T-cell (primary cell): ENCODE data around the gene BCAM. TPM values are rescaled to one million over a fixed set of nuclear protein-coding genes. Genes with fewer than 3 reads are reported as not detected.
"Not testable (repeated sequence)": the region's sequence is repeated elsewhere in the genome, so short reads cannot be mapped to it uniquely, and the experiment has no call there.

Experiments used
- ATAC-seq, 4 experiments: fragments of 200-7000 bp in 3 of 4; fragments of 150-1000 bp in 1 of 4; cut with Tn5 transposase; replicated peaks in 1 of 4; 1 replicate in 3 of 4; 2 replicates in 1 of 4; pipeline ENCODE4 v1.10.0; 2021; ENCODE audit warnings: moderate library complexity in 3 of 4, mild to moderate bottlenecking in 2 of 4, moderate number of reproducible peaks in 1 of 4
- CTCF ChIA-PET, 2 donors: fragments of 300-600 bp; sonication (Branson Sonifier 250); formaldehyde crosslinking; loops; one replicate each; lab custom pipeline; 2022; ENCODE audit warnings: antibody characterized with exemption in 2 of 2; lab: Charles Lee
- POLR2A ChIA-PET, 2 donors: fragments of 300-600 bp; sonication (Branson Sonifier 250); formaldehyde crosslinking; loops; one replicate each; lab custom pipeline; 2022; ENCODE audit warnings: antibody characterized with exemption in 2 of 2; lab: Charles Lee
- DNase-seq, 35 experiments: peaks; one replicate each; pipeline versions ENCODE4 v3.0.0 to v3.0.0-alpha.2; 2013 to 2023
- H3K27ac ChIP-seq: one replicate; pipeline ENCODE4 v1.5.1; 2013; ENCODE audit warnings: low read length
- H3K27me3 ChIP-seq, 2 experiments: replicated peaks in 1 of 2; 1 replicate in 1 of 2; 2 replicates in 1 of 2; pipeline versions ENCODE4 v1.6.1 to v1.7.0; 2013; ENCODE audit warnings: low read length in 1 of 2, mixed read lengths in 1 of 2; ENCODE audit not compliant: control insufficient read depth in 2 of 2, insufficient read depth in 2 of 2; ENCODE audit errors: extremely low read depth in 1 of 2
- H3K36me3 ChIP-seq, 2 donors: 1 replicate in 1 of 2; 2 replicates in 1 of 2; pipeline versions ENCODE4 v1.6.1 to v1.7.0; 2013; ENCODE audit warnings: low read length in 1 of 2; ENCODE audit not compliant: control insufficient read depth in 2 of 2, insufficient read depth in 1 of 2; ENCODE audit errors: extremely low read depth in 1 of 2
- H3K4me1 ChIP-seq, 2 experiments: 1 replicate in 1 of 2; 2 replicates in 1 of 2; pipeline versions ENCODE4 v1.6.1 to v1.7.0; 2013; ENCODE audit warnings: low read length in 2 of 2, mixed read lengths in 1 of 2; ENCODE audit not compliant: insufficient read depth in 2 of 2, control insufficient read depth in 1 of 2; ENCODE audit errors: extremely low read depth in 1 of 2
- H3K4me3 ChIP-seq, 2 donors: 1 replicate in 1 of 2; 2 replicates in 1 of 2; pipeline versions ENCODE4 v1.5.1 to v1.7.0; 2013; ENCODE audit warnings: mild to moderate bottlenecking in 2 of 2, low read length in 1 of 2, moderate library complexity in 1 of 2; ENCODE audit not compliant: control insufficient read depth in 1 of 2; ENCODE audit errors: extremely low read depth in 1 of 2
- H3K9me3 ChIP-seq: 2 replicates; pipeline ENCODE4 v1.7.0; 2013
- H3K27ac Mint-ChIP-seq, 2 donors: one replicate each; pipeline ENCODE4 v1.8.0; 2020 to 2021; ENCODE audit warnings: mild to moderate bottlenecking in 2 of 2, mixed read lengths in 2 of 2
- H3K27me3 Mint-ChIP-seq, 2 donors: one replicate each; pipeline ENCODE4 v1.8.0; 2021 to 2022; ENCODE audit warnings: mixed read lengths in 2 of 2
- H3K36me3 Mint-ChIP-seq: one replicate; pipeline ENCODE4 v1.8.0; 2021; ENCODE audit warnings: mixed read lengths
- H3K4me1 Mint-ChIP-seq, 3 donors: one replicate each; pipeline ENCODE4 v1.8.0; 2020 to 2022; ENCODE audit warnings: mixed read lengths in 3 of 3, mild to moderate bottlenecking in 1 of 3
- H3K4me3 Mint-ChIP-seq, 3 donors: one replicate each; pipeline ENCODE4 v1.8.0; 2020 to 2022; ENCODE audit warnings: mild to moderate bottlenecking in 3 of 3, mixed read lengths in 3 of 3, moderate library complexity in 3 of 3
- H3K9me3 Mint-ChIP-seq, 3 donors: one replicate each; pipeline ENCODE4 v1.8.0; 2020 to 2022; ENCODE audit warnings: mixed read lengths in 3 of 3
- WGBS: methylation state at CpG from one replicate; pipeline ENCODE4 v1.1.5; 2013; ENCODE audit warnings: missing lambda C conversion rate; ENCODE audit not compliant: insufficient coverage; 5-methylcytosine and 5-hydroxymethylcytosine counted together
- total RNA-seq, 35 experiments: library from RNA in 6 of 35; stranded (reverse) in 6 of 35; fragments of 120-200 nt in 1 of 35; gene quantifications; one replicate each; pipeline versions ENCODE4 v1.2.1 to v1.2.4 and lab custom pipeline; 2013 to 2026

Gene BCAM
- total RNA-seq, 5 donors from 2014 or later (not counting 1 experiment from before 2014, with no cell fraction given), result 0.39 to 1.0 (median 0.87) TPM; not detected in 1

DNA sequence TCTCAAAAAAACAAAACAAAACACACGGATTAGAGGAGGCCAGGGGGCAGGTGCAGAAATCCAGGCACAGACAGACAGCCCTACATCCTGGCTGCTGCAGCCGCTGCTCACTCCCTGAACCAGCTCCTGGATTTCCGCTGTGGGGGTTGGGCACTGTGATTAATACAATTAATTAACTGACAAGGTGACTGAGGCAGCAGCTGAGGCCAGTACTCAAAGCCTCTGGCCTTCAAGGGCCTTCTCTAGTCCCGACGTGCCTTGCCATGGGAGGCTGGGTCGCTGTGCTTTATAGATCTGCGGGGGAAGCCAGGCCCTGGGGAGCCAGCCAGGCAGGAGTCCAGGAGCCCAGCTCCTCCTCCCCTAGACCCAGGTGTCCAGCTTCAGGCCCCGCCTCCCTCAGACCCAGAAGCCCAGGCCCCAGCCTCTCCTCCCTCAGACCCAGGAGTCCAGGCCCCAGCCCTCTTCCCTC lies 41.8 kb downstream of the BCAM start:
- 76% methylated on average over 5 of the region's 8 CpGs for WGBS
- no peaks in the 10 kb centered on the region for H3K36me3 Mint-ChIP-seq
- POLR2A ChIA-PET, result no interaction called here
- Histone ChIP-seq H3K4me3 (no peak overlapping the region), H3K27me3 (peaks cover 0 to 53% of the 10 kb centered on the region in 2 experiments), H3K36me3 (no peaks in the 10 kb centered on the region), H3K4me1 (peaks cover 0 to 25% of the 10 kb centered on the region in 2 experiments), H3K27ac (no peak overlapping the region), H3K9me3 (no peaks in the 10 kb centered on the region)
- peaks cover 8% of the 10 kb centered on the region in 2 donors for H3K27me3 Mint-ChIP-seq
- H3K4me3 Mint-ChIP-seq, result no peak overlapping the region
- no peak overlapping the region for H3K27ac Mint-ChIP-seq
- CTCF ChIA-PET, result no interaction called here
- H3K4me1 Mint-ChIP-seq, result peaks cover 18 to 32% (median 19%) of the 10 kb centered on the region in 3 donors
- DNase-seq, result no peak
- H3K9me3 Mint-ChIP-seq, result no peaks in the 10 kb centered on the region
- no peak for ATAC-seq

DNA sequence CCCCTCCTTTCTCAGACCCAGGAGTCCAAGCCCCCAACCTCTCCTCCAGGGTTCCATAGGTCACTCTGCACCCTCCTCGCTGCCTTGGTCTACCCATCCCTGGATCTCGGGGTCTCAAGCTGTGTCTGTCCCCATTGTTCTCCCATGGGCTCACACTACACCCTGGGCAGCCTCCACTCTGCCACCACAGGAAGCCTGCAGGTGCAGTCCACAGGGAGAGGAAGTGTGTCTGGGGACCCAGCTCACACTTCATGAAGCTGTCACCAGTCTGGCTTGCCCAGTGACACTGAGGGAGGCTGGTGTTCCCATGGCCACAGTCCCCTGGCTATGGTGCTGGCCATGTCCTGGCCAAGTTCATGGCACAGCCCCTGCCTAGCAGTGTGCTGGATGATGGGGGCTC lies 42.5 kb downstream of the BCAM start:
- POLR2A ChIA-PET, result no interaction called here
- Histone ChIP-seq H3K36me3 (no peaks in the 10 kb centered on the region), H3K4me3 (no peak overlapping the region), H3K27ac (no peak overlapping the region), H3K4me1 (peaks cover 0 to 18% of the 10 kb centered on the region in 2 experiments), H3K9me3 (no peaks in the 10 kb centered on the region), H3K27me3 (peaks cover 0 to 46% of the 10 kb centered on the region in 2 experiments)
- H3K4me1 Mint-ChIP-seq, result peaks cover 17 to 30% (median 19%) of the 10 kb centered on the region in 3 donors
- peaks cover 8% of the 10 kb centered on the region in 2 donors for H3K27me3 Mint-ChIP-seq
- peak overlapping the region in 1 of 2 donors; percentile 46 for H3K27ac Mint-ChIP-seq
- CTCF ChIA-PET, result no interaction called here
- no peaks in the 10 kb centered on the region for H3K9me3 Mint-ChIP-seq
- no peak for ATAC-seq
- WGBS, result no CpG with 5 or more reads among the region's 2 CpGs
- H3K36me3 Mint-ChIP-seq, result no peaks in the 10 kb centered on the region
- no peak for DNase-seq
- no peak overlapping the region for H3K4me3 Mint-ChIP-seq

DNA sequence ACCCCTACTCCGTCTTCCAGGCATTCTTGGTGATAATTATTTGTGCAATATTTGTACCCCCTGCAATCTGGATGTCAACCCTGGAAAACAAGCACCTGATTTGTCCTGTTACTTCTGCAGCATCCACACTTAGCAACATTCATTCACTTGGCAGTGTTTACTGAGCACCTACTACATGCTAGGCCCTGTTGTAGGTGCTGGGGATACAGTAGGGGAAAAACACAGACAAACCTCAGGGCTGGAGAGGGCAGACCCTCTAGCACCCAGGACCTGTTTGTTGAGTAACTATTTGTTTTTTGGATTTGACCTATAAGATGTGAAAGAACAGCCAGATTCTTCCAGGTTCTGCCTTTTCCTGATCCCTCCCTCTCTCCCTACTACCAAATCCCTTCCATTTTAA lies 46.7 kb downstream of the BCAM start:
- H3K36me3 ChIP-seq, result no peaks in the 10 kb centered on the region
- H3K27me3 ChIP-seq, result peaks cover 0 to 26% of the 10 kb centered on the region in 2 experiments
- ATAC-seq, result no peak
- no peak for DNase-seq
- no peak overlapping the region for H3K4me3 ChIP-seq
- Mint-ChIP-seq H3K4me3 (no peak overlapping the region), H3K9me3 (no peaks in the 10 kb centered on the region), H3K36me3 (no peaks in the 10 kb centered on the region), H3K27ac (no peak overlapping the region), H3K27me3 (peaks cover 0 to 2% of the 10 kb centered on the region in 2 donors), H3K4me1 (no peaks in the 10 kb centered on the region)
- WGBS, result no CpG with 5 or more reads among the region's 1 CpG
- ChIA-PET CTCF (no interaction called here), POLR2A (no interaction called here)
- H3K27ac ChIP-seq, result no peak overlapping the region
- no peaks in the 10 kb centered on the region for H3K4me1 ChIP-seq
- no peaks in the 10 kb centered on the region for H3K9me3 ChIP-seq

DNA sequence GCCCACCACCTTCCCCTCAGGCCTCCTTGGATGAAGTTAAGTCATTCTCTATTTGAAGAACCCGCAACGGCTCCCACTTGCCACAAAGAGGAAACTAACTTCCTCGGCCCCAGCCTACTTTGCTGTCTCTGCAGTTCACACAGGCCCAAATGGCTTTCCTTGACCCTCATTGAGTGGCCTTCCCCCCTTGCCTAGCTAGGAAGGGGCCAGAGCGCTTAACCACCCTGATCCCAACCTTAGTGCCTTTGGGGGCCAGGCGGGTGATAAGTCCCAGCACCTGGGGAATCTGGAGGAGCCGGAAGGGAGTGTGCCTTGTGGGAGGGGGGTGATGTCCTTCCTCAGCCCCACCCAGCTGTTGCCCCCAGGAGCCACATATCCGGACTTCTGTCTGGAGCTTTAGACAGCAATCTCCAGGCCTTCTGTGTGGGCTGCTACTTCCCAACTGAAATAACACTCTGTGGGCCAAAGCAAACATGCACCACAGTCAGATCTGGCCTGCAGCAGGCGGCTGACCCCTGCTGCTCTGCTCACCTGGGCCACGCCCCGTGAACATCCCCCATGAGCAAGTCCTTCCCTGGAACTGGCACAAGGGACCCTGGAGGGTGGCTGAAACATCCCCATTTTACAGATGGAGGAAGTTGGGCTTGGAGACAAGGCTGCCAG lies 47.6 kb downstream of the BCAM start:
- Histone ChIP-seq H3K4me3 (no peak overlapping the region), H3K36me3 (no peaks in the 10 kb centered on the region), H3K27me3 (peaks cover 0 to 19% of the 10 kb centered on the region in 2 experiments), H3K27ac (no peak overlapping the region), H3K4me1 (no peaks in the 10 kb centered on the region), H3K9me3 (no peaks in the 10 kb centered on the region)
- Mint-ChIP-seq H3K4me3 (no peak overlapping the region), H3K27me3 (peaks cover 2% of the 10 kb centered on the region in 2 donors), H3K27ac (no peak overlapping the region), H3K4me1 (no peaks in the 10 kb centered on the region), H3K36me3 (no peaks in the 10 kb centered on the region), H3K9me3 (no peaks in the 10 kb centered on the region)
- ChIA-PET POLR2A (no interaction called here), CTCF (no interaction called here)
- DNase-seq, result no peak
- no peak for ATAC-seq
- 38% methylated on average over 6 of the region's 10 CpGs for WGBS

DNA sequence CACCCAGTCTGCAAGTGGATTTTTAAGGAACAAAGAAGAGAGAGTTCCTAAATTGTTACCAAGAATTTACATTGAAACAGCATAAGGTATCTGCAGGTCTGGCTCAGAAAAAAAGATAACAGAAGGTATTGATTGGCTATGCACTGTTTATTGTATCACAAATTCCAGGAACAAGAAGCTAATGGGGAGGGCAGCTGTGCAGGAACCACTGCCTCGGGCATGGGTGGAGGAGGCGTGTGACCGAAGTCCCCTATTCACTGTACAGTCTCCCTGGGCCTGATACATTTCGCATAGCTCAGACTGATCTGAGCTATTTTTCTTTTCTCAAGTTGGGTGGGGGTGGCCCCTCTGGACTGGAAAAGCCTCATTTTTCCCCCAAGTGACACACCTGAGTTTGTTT lies 48.9 kb downstream of the BCAM start:
- peaks cover 0 to 12% of the 10 kb centered on the region in 2 experiments for H3K27me3 ChIP-seq
- ChIA-PET POLR2A (no interaction called here), CTCF (interaction anchor here in 1 of 2 donors (0.7 kb wide), 1 partner anchor 9 kb away, joined by 4 read pairs; no protein-coding TSS in a partner anchor)
- Mint-ChIP-seq H3K4me3 (no peak overlapping the region), H3K4me1 (no peaks in the 10 kb centered on the region), H3K9me3 (no peaks in the 10 kb centered on the region), H3K36me3 (no peaks in the 10 kb centered on the region), H3K27ac (no peak overlapping the region), H3K27me3 (peaks cover 2 to 3% of the 10 kb centered on the region in 2 donors)
- no peak overlapping the region for H3K4me3 ChIP-seq
- DNase-seq, result no peak
- H3K36me3 ChIP-seq, result no peaks in the 10 kb centered on the region
- H3K4me1 ChIP-seq, result no peaks in the 10 kb centered on the region
- no peak overlapping the region for H3K27ac ChIP-seq
- no peaks in the 10 kb centered on the region for H3K9me3 ChIP-seq
- no peak for ATAC-seq
- WGBS, result 93% methylated on average over 4 of the region's 4 CpGs

DNA sequence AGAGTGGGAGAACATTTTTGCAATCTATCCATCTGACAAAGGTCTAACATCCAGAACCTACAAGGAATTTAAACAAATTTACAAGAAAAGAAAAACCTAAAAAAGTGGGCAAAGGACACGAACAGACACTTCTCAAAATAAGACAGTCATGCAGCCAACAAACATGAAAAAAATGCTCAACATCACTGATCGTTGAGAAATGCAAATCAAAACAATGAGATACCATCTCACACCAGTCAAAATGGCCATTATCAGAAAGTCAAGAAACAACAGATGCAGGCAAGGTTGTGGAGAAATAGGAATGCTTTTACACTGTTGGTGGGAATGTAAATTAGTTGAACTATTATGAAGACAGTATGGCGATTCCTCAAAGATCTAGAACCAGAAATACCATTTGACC lies 52.7 kb downstream of the BCAM start:
- POLR2A ChIA-PET, H3K27me3 Mint-ChIP-seq: not testable (repeated sequence)
- WGBS, result 40% methylated on average over 1 of the region's 3 CpGs

More for the DNA sequence above, 52.7 kb downstream of the BCAM start:
- H3K27ac Mint-ChIP-seq, H3K36me3 ChIP-seq, H3K9me3 Mint-ChIP-seq, H3K27ac ChIP-seq, H3K9me3 ChIP-seq, DNase-seq, H3K4me1 ChIP-seq, H3K4me3 ChIP-seq, H3K4me3 Mint-ChIP-seq, H3K36me3 Mint-ChIP-seq, ATAC-seq, CTCF ChIA-PET, H3K4me1 Mint-ChIP-seq: not testable (repeated sequence)
- H3K27me3 ChIP-seq, result peaks cover 0 to 15% of the 10 kb centered on the region in 2 experiments
